NCI-H146 (cell line): ENCODE measurements around the gene VIPR2.
"Not testable (repeated sequence)": the region's sequence is repeated elsewhere in the genome, so short reads cannot be mapped to it uniquely, and the experiment has no call there.

ENCODE experiments used
- DNase-seq: peaks from one replicate; lab custom pipeline; 2025; lab: John Stamatoyannopoulos, UW

VIPR2 gene

DNA sequence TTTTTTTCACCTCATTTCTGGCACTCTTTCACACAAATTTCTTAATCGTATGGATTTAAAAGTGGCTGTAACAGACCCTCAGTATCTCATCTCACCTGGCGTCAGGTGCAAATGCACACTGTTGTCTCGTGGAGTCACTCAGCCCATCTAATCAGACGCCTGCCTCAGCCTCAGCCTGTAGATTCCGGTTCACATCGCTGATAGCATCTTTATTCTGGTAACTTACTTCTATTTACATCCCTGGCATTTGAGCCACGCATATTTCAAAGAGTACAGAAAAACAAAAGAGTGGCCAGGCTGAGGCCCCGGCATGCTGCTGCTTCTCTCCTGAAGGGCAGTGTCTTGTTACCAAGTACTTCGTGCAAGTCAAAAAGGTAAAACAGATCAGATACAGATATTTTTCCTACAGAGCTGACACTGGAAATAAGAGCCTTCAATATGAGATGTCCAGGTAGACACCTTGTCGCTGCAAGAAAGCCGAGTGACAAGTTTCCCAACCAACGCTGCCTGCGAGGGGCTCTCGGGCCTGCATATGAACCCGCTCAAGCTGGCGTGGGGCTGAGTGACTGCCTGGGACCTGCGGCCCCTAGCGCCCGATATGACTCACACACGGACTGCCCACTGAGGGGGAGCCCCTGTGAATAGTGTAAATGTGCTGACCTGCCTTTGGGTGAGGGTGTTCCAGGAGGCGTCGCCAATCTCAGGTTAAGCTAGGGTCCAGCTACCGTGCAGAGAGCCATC, 4.3 kb downstream of the VIPR2 start:
- DNase-seq: no peak

DNA sequence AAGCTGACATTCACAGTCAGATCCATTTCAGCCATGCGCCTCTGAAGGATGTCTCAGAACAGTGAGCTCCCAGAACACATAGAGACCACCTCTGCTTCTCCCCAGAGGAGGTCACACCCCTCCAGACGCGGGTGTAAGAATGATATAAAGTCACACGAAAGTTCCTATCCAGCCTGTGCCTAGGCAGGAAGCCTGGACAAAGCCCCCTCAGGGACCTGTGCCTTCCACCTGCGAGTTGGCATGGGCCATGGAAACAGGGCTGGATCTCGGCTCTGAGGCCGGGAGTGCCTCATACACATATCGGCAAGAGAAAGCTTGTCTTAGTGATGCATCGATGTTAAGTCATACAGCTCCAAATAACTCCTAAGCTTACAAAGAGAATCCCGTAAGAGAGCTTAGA, 5.0 kb downstream of the VIPR2 start:
- DNase-seq: no peak

- no peak for DNase-seq
Measured at GRCh38 chr7:159139202-159139601, 5.5 kb downstream of the VIPR2 start.

DNA sequence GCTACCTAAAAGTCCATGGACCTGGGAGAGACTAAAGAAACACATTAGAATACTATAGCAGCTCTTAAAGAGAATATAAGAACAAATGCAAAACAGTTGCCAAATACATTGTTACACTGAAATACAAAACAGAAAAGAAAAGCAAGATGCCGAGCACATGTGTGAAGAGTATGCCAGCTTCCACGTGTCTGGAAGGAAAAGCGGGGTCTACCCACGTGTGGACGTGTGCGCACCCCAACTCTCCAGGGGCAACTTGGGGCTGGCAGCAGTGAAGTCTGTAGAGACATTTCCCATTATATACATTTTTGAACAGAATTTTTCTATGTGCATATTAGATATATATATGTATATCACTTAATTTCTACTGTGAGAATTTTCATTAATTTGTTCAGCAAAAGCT, 6.2 kb downstream of the VIPR2 start:
- no peak for DNase-seq

- DNase-seq: no peak
Measured at GRCh38 chr7:159137906-159138305, 6.8 kb downstream of the VIPR2 start.

- DNase-seq: no peak
Measured at GRCh38 chr7:159136846-159137245, 7.8 kb downstream of the VIPR2 start.

DNA sequence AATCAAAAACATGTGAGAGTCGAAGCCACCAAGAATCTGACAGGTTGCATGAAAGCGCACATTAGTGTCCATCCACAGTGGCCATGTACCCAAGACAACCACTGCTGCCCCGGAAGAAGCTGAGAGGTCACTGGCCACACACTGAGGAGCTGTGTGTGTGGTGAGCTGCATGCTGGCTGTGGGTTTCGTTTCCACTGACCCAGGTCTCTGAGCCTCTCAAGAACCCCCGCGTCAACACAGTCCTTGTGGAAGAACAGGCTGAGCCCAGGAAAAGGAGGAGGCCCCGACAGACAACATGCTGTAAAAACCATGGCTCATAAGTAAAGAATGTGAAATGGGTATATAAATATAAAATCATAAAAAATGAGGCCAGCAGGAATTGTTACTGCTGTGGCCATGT, 8.2 kb downstream of the VIPR2 start:
- no peak for DNase-seq

DNA sequence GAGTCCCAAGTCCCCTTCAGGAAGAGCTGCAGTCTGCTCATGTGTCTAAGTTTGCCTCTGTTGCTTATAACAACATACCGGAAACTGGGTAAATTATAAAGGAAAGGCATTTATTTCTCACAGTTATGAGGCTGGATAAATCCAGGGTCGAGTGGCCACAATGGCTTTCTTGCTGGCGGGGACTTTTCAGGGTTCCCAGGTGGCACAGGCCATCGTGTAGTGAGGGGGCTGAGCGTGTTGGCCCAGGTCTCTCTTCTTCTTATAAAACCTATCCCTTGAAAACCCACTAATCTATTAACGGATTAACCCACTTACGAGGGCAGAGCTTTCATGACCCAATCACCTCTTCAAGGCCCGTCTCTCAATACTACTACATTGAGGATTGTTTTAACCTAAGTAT, 8.7 kb downstream of the VIPR2 start:
- DNase-seq: no peak

GRCh38 chr7:159132670-159133443, 11.8 kb downstream of the VIPR2 start:
- not testable (repeated sequence) for DNase-seq

DNA sequence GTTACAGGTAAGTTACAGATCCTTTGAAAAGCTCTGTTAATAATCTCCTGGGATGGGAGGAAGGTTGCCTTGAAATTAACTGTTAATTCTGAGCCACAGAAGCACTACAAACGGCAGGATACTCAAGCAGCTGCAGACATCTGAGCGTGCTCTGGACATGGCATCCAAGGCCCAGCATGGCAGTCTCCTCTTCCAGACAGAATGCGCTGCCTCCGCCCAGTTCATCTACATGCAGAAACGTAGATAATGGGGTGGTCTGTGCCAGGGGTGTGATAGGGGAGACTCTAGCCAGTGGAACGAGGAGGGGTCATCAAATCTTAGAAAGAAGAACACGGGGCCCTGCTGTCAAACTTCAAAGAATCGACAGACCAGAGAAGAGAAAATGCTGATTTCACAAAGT, 13.8 kb downstream of the VIPR2 start:
- DNase-seq: no peak

GRCh38 chr7:159130199-159130775, 14.4 kb downstream of the VIPR2 start:
- no peak for DNase-seq

DNA sequence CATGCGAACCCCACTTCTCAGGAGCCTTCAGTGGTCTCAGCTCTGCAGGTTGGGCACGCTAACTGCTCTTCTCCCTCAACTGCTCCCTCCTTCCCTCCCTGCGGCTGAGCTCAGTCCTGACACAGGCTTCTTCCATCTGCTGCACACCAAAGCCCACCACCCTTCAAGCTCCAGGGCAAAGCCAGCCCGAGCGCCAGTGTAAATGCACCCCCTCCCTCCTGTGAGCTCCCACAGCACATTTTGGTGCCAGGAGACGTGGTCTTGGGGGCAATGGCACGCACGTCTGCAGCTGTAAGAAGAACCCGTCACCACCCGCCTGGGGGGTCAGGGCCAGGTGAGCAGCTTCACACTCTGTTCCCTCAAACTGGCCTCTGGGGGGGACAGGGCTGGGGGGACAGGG, 15.9 kb downstream of the VIPR2 start:
- DNase-seq: no peak

- DNase-seq: no peak
Measured at GRCh38 chr7:159127691-159128642, 16.7 kb downstream of the VIPR2 start.

DNA sequence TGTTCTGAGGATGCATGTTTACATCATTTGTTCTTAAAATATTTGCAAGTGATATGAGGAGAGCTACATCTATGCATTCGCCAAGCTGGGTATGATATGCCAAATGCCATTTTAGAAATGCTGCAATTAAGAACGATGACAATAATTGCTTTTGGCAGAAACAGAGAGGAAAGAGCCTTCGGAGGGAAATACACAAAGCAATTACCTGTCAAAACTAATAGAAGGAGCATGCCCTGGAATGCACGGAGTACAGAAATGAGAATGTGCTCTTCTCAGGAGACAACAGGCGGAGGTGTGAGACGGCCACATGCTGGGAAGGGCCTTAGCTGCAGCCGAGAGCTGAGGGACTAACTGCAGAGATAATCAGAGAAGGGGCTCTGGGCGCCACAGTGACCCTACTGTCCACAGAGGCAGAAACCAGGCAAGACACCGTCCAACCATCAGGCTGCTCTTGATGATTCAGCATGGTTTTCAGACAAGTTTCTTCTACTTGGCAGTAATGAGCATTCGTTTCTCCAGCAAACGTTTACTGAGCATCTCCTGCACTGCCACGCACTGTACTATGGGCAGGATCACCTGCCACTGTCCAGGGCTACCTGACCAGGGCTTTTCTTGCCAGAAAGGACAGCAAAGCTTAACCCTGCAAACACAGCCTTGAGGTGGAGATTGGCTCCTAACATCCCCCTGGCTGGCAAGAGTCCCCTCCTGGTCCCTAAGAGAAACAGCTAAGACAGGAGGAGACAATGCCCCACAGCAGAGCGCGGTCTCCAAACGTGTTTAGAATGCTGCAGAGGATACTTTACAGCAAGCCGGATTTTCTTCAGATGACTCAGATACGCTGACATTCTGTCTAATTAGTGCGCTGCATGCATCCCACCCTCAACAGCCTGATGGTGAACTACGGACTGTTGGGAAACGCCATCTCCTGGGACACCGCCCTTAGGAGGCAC, 18.1 kb downstream of the VIPR2 start:
- DNase-seq: no peak

DNA sequence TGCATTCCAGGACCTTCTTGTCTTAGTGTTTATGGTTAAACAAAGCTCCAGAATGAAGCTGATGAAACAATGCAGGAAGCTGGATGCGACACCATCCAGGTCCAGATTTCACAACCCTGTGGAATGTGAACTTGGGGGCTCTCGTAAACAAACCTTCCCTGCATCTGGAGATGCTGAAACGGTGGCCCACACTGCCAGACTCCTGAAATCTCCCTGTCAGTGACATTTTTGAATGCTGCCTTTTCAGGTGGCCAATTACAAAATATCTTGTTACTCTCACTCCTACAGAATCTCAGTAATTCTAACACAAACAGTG, 18.8 kb downstream of the VIPR2 start:
- no peak for DNase-seq

DNA sequence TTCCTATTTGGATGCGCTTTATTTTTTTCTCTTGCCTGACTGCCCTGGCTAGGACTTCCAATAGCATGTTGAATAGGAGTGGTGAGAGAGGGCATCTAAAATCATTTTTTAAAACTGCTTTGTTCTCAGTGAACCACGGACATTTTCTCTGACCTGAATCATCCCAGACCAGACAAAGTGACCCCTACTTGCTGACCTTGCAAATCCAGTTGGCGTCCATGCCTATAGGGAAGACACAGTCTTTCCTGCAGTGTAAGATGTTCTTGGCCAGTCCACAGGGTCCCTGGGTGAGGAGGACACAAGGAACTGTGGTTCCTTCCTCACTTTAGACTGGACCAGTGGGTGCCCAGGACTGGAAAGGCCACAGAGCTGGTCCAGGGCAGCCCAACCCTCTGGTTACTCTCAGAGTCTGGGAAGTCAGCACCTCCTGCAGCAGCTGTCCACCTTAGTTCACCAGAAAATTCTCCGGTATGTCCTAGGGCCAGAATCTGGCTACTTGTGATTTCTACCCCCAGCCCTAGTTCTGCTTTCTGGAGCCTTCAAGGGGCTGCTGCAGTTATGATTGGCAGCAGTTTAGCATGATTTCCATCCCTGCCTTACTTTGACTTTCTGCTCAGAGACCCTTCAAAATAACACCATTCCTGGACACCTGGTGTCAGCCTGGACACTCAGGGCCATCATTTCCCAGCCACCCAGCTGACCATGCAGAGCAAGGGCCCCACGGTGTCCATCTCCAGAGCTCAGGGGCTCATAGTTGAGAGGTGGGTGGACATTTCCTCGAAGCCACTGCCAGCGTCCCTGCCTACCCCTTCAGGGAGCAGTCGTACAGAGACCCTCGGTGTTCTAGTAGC, 19.3 kb downstream of the VIPR2 start:
- DNase-seq: no peak

- DNase-seq: not testable (repeated sequence)
Measured at GRCh38 chr7:159123793-159124192, 20.9 kb downstream of the VIPR2 start.

DNA sequence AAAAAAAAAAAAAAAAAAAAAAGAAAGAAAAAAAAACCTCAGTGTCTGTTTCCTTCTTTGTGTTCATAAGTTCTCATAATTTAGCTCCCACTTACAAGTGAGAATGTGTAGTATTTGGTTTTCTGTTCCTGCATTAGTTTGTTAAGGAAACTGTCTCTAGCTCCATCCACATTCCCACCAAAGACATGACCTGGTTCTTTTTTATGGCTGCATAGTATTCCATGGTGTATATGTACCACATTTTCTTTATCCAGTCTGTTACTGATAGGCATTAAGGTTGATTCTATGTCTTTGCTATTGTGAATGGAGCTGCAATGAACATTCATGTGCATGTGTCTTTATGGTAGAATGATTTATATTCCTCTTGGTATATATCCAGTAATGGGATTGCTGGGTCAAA, 21.4 kb downstream of the VIPR2 start:
- DNase-seq: not testable (repeated sequence)

DNA sequence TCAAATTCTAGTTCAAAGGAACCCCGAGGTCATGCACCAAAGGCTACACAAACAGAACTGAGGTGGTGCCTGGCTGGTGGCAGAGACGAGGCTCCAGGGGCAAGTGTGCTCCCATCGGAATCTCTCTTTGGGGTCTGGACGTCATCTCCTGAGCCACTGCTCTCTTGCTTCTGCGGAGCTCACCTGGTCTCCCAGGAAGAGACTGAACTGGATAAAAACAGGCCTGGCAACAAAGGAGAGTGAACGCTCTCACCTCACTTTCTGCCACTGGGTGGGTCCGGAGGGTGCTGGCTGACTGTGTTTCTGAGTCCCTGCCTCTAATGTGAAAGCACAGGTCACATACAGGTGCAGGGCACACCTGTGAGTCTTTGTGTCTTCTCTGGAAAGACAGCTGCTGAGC, 22.4 kb downstream of the VIPR2 start:
- no peak for DNase-seq

DNA sequence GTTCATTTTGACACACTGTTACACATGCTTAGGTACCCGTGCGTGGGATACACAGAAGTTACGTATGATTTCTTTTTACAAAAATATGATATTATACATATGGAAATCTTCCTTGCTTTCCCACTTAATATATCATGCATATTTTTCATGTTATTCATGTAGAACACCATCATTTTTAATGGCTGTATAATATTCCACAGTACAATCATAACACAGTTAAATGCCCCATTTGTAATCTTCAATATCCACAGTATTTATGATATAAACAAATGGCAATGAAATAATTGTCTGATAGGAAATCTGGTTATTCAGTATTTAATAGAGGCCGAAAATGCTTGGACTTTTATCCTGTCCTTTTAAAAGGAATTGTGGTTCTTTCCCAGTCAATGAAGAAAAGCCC, 23.2 kb downstream of the VIPR2 start:
- DNase-seq: no peak
